Erythroblast (primary cell): Measurements from ENCODE around the gene GGTLC1.

Experiments used
- GATA1 ChIP-seq: IDR thresholded peaks from 2 replicates; pipeline ENCODE4 v1.6.1; 2011; ENCODE audit warnings: low read depth, mild to moderate bottlenecking, control low read depth, low read length, moderate library complexity
- POLR2A ChIP-seq: IDR thresholded peaks from 2 replicates; pipeline ENCODE4 v1.6.1; 2011; ENCODE audit warnings: mild to moderate bottlenecking, low read length

- TF ChIP-seq POLR2A (no peak), GATA1 (no peak)
These were observed 45.3 kb downstream of the GGTLC1 start for GRCh38 chr20:23943304-23943703.
